Glutamatergic neuron (in vitro differentiated cells): Measurements from ENCODE around the gene CRACR2A. TPM values are rescaled to one million over a fixed set of nuclear protein-coding genes. Genes with fewer than 3 reads are reported as not detected.

Experiments
- DNase-seq: peaks from one replicate; pipeline ENCODE4 v3.0.0; 2022
- H3K27ac Mint-ChIP-seq: one replicate; pipeline ENCODE4 v1.8.0; 2020; ENCODE audit warnings: mild to moderate bottlenecking, mixed read lengths, inconsistent platforms; ENCODE audit not compliant: unreplicated experiment
- H3K27me3 Mint-ChIP-seq: one replicate; pipeline ENCODE4 v1.8.0; 2020; ENCODE audit warnings: mild to moderate bottlenecking, moderate library complexity, mixed read lengths, inconsistent platforms; ENCODE audit not compliant: unreplicated experiment
- H3K36me3 Mint-ChIP-seq: one replicate; pipeline ENCODE4 v1.8.0; 2020; ENCODE audit warnings: mild to moderate bottlenecking, mixed read lengths, inconsistent platforms; ENCODE audit not compliant: unreplicated experiment
- H3K4me1 Mint-ChIP-seq: one replicate; pipeline ENCODE4 v1.8.0; 2020; ENCODE audit warnings: mild to moderate bottlenecking, low read depth, mixed read lengths, inconsistent platforms; ENCODE audit not compliant: unreplicated experiment
- H3K4me3 Mint-ChIP-seq: one replicate; pipeline ENCODE4 v1.8.0; 2020; ENCODE audit warnings: mild to moderate bottlenecking, mixed read lengths, inconsistent platforms; ENCODE audit not compliant: unreplicated experiment
- H3K9me3 Mint-ChIP-seq: one replicate; pipeline ENCODE4 v1.8.0; 2020; ENCODE audit warnings: mild to moderate bottlenecking, moderate library complexity, mixed read lengths, inconsistent platforms; ENCODE audit not compliant: unreplicated experiment
- total RNA-seq: library from RNA; stranded (reverse); fragmentation: NEBNext Ultra II Directional; extraction: Animal tissue kit (Norgen Biotek cat#: 25700); gene quantifications from one replicate; pipeline ENCODE4 v1.2.1, GENCODE V29; 2021; ENCODE audit not compliant: unreplicated experiment
- TF ChIP-seq, protein P1 (sequence below): fragments of 200-600 bp; sonication (generic); IDR thresholded peaks from one replicate; pipeline ENCODE4 v1.5.0; 2021; ENCODE audit not compliant: partially characterized antibody, unreplicated experiment

CRACR2A gene
- total RNA-seq, 1 donor from 2014 or later: 4.5 TPM

DNA sequence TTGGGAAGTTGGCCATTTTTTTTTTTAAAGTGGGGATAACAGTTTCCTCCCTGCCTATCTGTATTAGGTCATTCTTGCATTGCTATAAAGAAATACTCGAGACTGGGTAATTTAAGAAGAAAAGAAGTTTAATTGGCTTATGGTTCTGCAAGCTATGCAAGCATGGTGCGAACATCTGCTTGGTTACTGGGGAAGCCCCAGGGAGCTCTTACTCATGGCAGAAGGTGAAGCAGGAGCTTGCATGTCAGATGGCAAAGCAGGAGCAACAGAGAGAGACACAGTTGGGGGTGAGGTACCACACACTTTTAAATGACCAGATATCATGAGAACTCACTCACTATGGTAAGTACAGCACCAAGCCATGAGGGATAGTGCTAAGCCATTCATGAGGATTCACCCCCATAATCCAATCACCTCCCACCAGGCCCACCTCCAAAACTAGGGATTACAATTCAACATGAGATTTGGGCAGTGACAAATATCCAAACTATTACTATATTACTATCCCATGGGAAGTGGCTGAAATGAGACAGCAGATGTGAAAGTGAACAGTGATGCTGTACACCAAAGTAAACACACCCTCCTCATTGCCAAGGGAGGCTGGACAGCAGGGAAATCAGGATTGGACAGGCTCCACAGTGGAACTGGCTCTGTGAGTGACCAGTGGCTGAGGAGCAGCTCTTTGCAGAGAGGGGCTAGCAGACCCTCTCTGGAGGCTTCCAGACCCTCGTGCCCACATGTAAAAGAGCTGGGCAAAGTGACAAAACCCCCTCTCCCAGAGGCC is 40.5 kb downstream of the CRACR2A start:
- peak overlapping the region; percentile 74 for H3K4me3 Mint-ChIP-seq
- no peaks in the 10 kb centered on the region for H3K36me3 Mint-ChIP-seq
- peaks cover 13% of the 10 kb centered on the region for H3K9me3 Mint-ChIP-seq
- peaks cover 14% of the 10 kb centered on the region for H3K27me3 Mint-ChIP-seq
- H3K27ac Mint-ChIP-seq: peak overlapping the region; percentile 94
- H3K4me1 Mint-ChIP-seq: peaks cover 56% of the 10 kb centered on the region
- peak; percentile 32 for DNase-seq
- TF ChIP-seq, protein P1, sequence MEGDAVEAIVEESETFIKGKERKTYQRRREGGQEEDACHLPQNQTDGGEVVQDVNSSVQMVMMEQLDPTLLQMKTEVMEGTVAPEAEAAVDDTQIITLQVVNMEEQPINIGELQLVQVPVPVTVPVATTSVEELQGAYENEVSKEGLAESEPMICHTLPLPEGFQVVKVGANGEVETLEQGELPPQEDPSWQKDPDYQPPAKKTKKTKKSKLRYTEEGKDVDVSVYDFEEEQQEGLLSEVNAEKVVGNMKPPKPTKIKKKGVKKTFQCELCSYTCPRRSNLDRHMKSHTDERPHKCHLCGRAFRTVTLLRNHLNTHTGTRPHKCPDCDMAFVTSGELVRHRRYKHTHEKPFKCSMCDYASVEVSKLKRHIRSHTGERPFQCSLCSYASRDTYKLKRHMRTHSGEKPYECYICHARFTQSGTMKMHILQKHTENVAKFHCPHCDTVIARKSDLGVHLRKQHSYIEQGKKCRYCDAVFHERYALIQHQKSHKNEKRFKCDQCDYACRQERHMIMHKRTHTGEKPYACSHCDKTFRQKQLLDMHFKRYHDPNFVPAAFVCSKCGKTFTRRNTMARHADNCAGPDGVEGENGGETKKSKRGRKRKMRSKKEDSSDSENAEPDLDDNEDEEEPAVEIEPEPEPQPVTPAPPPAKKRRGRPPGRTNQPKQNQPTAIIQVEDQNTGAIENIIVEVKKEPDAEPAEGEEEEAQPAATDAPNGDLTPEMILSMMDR: no peak

DNA sequence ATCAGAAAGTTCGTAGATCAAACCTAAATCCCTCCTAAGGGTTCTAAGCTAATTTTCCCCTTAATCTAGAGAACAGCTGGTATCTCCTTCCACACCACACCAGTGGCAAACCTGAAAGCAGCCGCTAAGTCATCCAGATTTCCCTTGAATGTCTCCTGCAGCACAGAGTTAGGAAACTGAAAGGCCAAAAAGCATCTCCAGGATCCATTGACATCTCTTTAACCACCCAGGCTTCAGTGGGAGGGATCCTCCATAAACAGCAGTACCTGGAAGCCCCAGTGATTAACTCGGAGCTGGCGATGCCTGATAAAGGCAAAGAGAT is 47.6 kb downstream of the CRACR2A start:
- peaks cover 32% of the 10 kb centered on the region for H3K4me1 Mint-ChIP-seq
- H3K27me3 Mint-ChIP-seq: peaks cover 3% of the 10 kb centered on the region
- TF ChIP-seq, protein P1: no peak
- H3K36me3 Mint-ChIP-seq: peaks cover 8% of the 10 kb centered on the region
- H3K9me3 Mint-ChIP-seq: peaks cover 2% of the 10 kb centered on the region
- H3K27ac Mint-ChIP-seq: no peak overlapping the region
- H3K4me3 Mint-ChIP-seq: no peak overlapping the region
- no peak for DNase-seq

DNA sequence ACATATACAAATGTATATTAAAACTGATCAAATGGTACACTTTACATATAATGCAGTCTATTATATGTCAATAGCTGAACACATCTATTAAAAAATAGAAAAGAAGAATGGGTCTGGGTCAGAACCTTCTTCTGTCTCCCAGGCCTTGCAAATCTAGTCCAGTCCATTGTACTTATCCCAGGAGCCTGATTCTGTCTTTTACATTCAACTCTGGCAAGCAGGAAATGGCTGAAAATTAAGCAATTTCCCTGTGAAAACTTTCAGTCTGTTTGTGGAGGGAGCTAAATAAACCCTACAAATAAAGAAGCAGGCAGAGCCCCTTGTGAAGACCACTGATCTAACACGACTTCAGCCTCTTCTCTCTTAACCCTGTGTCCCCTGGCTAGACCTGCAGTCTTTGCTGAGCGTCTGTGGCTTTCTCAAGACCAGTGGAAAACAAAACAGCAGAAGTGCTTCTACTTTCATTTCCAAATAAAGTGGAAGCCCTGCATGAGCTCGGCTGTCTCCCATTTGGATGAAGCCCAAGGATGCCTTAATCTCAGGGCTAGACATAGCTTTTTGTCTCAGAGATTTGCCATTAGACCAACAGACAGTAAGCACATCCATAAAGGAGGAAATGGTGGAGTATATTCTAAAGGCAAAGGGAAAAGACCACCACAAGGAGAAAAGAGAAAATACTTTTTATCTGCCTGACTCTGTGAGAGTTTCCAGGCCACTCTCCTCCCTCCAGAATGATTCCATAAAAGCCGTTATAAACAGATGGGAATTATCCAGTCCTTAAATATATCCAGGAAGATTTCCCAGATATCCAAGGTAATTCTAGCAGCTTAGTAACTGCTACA is 48.2 kb downstream of the CRACR2A start:
- peaks cover 3% of the 10 kb centered on the region for H3K27me3 Mint-ChIP-seq
- H3K4me3 Mint-ChIP-seq: no peak overlapping the region
- TF ChIP-seq, protein P1: no peak
- DNase-seq: no peak
- H3K9me3 Mint-ChIP-seq: peaks cover 2% of the 10 kb centered on the region
- peaks cover 27% of the 10 kb centered on the region for H3K4me1 Mint-ChIP-seq
- H3K27ac Mint-ChIP-seq: no peak overlapping the region
- peaks cover 8% of the 10 kb centered on the region for H3K36me3 Mint-ChIP-seq

DNA sequence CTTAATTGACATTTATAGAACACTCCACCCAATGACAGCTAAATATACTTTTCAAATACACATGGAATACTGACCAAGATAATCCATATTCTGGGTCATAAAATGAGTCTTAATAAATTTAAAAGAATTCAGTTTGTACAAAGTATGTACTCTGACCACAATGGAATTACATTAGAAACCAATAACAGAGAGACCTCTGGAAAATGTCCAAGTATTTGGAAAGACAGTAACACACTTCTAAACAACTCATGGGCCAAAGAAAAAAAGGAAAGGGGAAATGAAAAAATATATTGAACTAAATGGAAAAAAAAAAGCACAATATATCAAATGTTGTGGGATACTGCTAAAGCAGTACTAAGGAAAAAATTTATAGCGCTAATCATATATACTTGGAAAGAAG is 52.0 kb downstream of the CRACR2A start:
- H3K36me3 Mint-ChIP-seq: peaks cover 8% of the 10 kb centered on the region
- TF ChIP-seq, protein P1: no peak
- no peak for DNase-seq
- H3K4me1 Mint-ChIP-seq: peaks cover 23% of the 10 kb centered on the region
- peaks cover 1% of the 10 kb centered on the region for H3K27me3 Mint-ChIP-seq
- H3K4me3 Mint-ChIP-seq: no peak overlapping the region
- peaks cover 4% of the 10 kb centered on the region for H3K9me3 Mint-ChIP-seq
- H3K27ac Mint-ChIP-seq: no peak overlapping the region
